Astrocyte (in vitro differentiated cells and primary cell): Measurements from ENCODE around the gene KNDC1. TPM values are rescaled to one million over a fixed set of nuclear protein-coding genes. Genes with fewer than 3 reads are reported as not detected.

Experiments used
- DNase-seq: peaks from one replicate; pipeline ENCODE4 v3.0.0-alpha.2; 2010; ENCODE audit warnings: low read depth
- FAIRE-seq: peaks from 2 replicates; lab custom pipeline; 2011; peaks lifted over from hg19 to GRCh38; lab: Jason Lieb, UNC
- H2AFZ ChIP-seq: 2 replicates; pipeline ENCODE4 v1.6.0; 2012; ENCODE audit warnings: low read depth, low read length, inconsistent platforms
- H3K27ac ChIP-seq: 2 replicates; pipeline ENCODE4 v1.5.1; 2011; ENCODE audit warnings: low read depth, low read length, inconsistent platforms
- H3K27me3 ChIP-seq: 2 replicates; pipeline ENCODE4 v1.6.0; 2011; ENCODE audit warnings: low read length, inconsistent platforms; ENCODE audit not compliant: insufficient read depth
- H3K36me3 ChIP-seq: 2 replicates; pipeline ENCODE4 v1.5.1; 2011; ENCODE audit warnings: low read length, inconsistent platforms; ENCODE audit not compliant: insufficient read depth
- H3K4me1 ChIP-seq: 2 replicates; pipeline ENCODE4 v1.5.1; 2011; ENCODE audit warnings: low read length, inconsistent platforms; ENCODE audit not compliant: insufficient read depth
- H3K4me2 ChIP-seq: 2 replicates; pipeline ENCODE4 v1.6.0; 2012; ENCODE audit warnings: low read length, inconsistent platforms
- H3K4me3 ChIP-seq: 2 replicates; pipeline ENCODE4 v1.5.1; 2011; ENCODE audit warnings: low read depth, mild to moderate bottlenecking, low read length, inconsistent platforms; ENCODE audit not compliant: insufficient read depth
- H3K79me2 ChIP-seq: 2 replicates; pipeline ENCODE4 v1.6.0; 2012; ENCODE audit warnings: mild to moderate bottlenecking, low read length, inconsistent platforms; ENCODE audit not compliant: insufficient read depth
- H3K9ac ChIP-seq: 2 replicates; pipeline ENCODE4 v1.6.0; 2012; ENCODE audit warnings: mild to moderate bottlenecking, low read length, inconsistent platforms
- H3K9me3 ChIP-seq: 2 replicates; pipeline ENCODE4 v1.5.1; 2012; ENCODE audit warnings: low read depth, mild to moderate bottlenecking, low read length, inconsistent platforms; ENCODE audit not compliant: insufficient read depth
- H4K20me1 ChIP-seq: 2 replicates; pipeline ENCODE4 v1.6.0; 2012; ENCODE audit warnings: low read length, inconsistent platforms; ENCODE audit not compliant: insufficient read depth
- H3K27ac Mint-ChIP-seq: one replicate; pipeline ENCODE4 v1.8.0; 2021; ENCODE audit warnings: mild to moderate bottlenecking, mixed read lengths; ENCODE audit not compliant: unreplicated experiment
- H3K27me3 Mint-ChIP-seq: one replicate; pipeline ENCODE4 v1.8.0; 2021; ENCODE audit warnings: low read depth, mixed read lengths; ENCODE audit not compliant: unreplicated experiment
- H3K36me3 Mint-ChIP-seq: one replicate; pipeline ENCODE4 v1.8.0; 2021; ENCODE audit warnings: low read depth, mixed read lengths; ENCODE audit not compliant: unreplicated experiment
- H3K4me1 Mint-ChIP-seq: one replicate; pipeline ENCODE4 v1.8.0; 2021; ENCODE audit warnings: low read depth, mixed read lengths; ENCODE audit not compliant: unreplicated experiment
- H3K4me3 Mint-ChIP-seq: one replicate; pipeline ENCODE4 v1.8.0; 2021; ENCODE audit warnings: mild to moderate bottlenecking, moderate library complexity, mixed read lengths; ENCODE audit not compliant: unreplicated experiment
- H3K9me3 Mint-ChIP-seq: one replicate; pipeline ENCODE4 v1.8.0; 2021; ENCODE audit warnings: mild to moderate bottlenecking, mixed read lengths; ENCODE audit not compliant: unreplicated experiment
- CTCF ChIP-seq: IDR thresholded peaks from 2 replicates; pipeline ENCODE4 v1.5.1; 2011; ENCODE audit warnings: low read depth, mild to moderate bottlenecking, inconsistent platforms, low read length, moderate library complexity; ENCODE audit not compliant: insufficient read depth
- EZH2 ChIP-seq: IDR thresholded peaks from 2 replicates; pipeline ENCODE4 v1.6.1; 2012; ENCODE audit warnings: mild to moderate bottlenecking, low read length, inconsistent platforms; ENCODE audit not compliant: insufficient read depth
- total RNA-seq: library from RNA; stranded (reverse); gene quantifications from 2 replicates; pipeline ENCODE4 v1.2.1, GENCODE V29; 2021

The KNDC1 gene
- total RNA-seq, 1 donor from 2014 or later: 2.6 TPM

DNA sequence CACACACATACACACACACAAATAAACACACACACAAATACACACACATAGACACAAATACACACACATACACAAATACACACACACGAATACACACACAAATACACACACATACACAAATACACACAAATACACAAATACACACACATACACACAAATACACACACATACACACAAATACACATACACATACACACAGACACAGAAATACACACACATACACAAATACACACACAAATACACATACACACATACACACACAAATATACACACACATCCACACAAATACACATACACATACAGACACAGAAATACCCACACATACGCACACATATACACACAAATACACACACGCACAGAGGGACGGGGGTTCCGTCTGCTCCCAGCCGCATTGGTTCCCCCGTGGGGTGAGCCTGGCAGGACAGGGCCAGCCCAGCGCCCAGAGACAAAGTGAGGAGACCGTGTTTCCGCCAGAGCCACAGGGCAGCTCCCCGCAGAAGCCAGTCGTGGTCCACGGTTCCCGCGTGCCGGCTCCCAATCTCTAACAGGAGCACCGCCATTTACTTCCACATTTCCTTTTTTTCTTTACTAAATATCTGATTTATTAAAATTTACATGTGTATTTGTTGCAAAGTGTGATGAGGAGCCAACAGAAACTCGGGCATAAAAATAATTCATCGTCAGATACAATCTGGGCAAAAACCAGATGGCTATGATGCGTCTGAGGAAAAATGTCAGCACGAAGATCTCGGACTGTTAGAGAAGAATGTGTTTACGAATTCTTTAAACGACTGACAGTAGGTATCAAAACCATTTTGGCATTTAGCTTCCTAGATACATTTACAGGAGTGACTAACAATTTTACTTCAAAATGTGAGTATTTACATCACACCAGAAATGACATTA, 3.1 kb upstream of the KNDC1 start:
- Mint-ChIP-seq H3K36me3 (no peaks in the 10 kb centered on the region), H3K27ac (no peak overlapping the region), H3K27me3 (peaks cover 12% of the 10 kb centered on the region), H3K9me3 (no peaks in the 10 kb centered on the region), H3K4me3 (no peak overlapping the region), H3K4me1 (peaks cover 3% of the 10 kb centered on the region)
- TF ChIP-seq CTCF (no peak), EZH2 (no peak)
- Histone ChIP-seq H3K4me3 (no peak overlapping the region), H3K27ac (no peak overlapping the region), H3K4me1 (no peaks in the 10 kb centered on the region), H2AFZ (no peak overlapping the region), H3K9ac (no peak overlapping the region), H4K20me1 (no peaks in the 10 kb centered on the region), H3K79me2 (no peaks in the 10 kb centered on the region), H3K4me2 (no peak overlapping the region), H3K27me3 (peaks cover 12% of the 10 kb centered on the region), H3K9me3 (no peaks in the 10 kb centered on the region), H3K36me3 (no peaks in the 10 kb centered on the region)
- no peak for FAIRE-seq
- no peak for DNase-seq

- H3K9me3 Mint-ChIP-seq: no peaks in the 10 kb centered on the region
- Histone ChIP-seq H4K20me1 (no peaks in the 10 kb centered on the region), H3K36me3 (no peaks in the 10 kb centered on the region), H3K4me1 (no peaks in the 10 kb centered on the region), H3K27ac (no peak overlapping the region), H2AFZ (no peak overlapping the region), H3K79me2 (no peaks in the 10 kb centered on the region), H3K9me3 (no peaks in the 10 kb centered on the region), H3K4me2 (no peak overlapping the region), H3K27me3 (peaks cover 18% of the 10 kb centered on the region), H3K4me3 (no peak overlapping the region), H3K9ac (no peak overlapping the region)
- H3K27ac Mint-ChIP-seq: no peak overlapping the region
- TF ChIP-seq EZH2 (no peak), CTCF (no peak)
- H3K4me3 Mint-ChIP-seq: no peak overlapping the region
- DNase-seq (no peak), FAIRE-seq (no peak)
- no peaks in the 10 kb centered on the region for H3K36me3 Mint-ChIP-seq
- H3K27me3 Mint-ChIP-seq: peaks cover 20% of the 10 kb centered on the region
- H3K4me1 Mint-ChIP-seq: peaks cover 3% of the 10 kb centered on the region
Observed at GRCh38 chr10:133157662-133158436, 2.2 kb upstream of the KNDC1 start.
